Measurements from ENCODE around the gene PSMA5.
"Not testable (repeated sequence)": the region's sequence is repeated elsewhere in the genome, so short reads cannot be mapped to it uniquely, and the experiment has no call there.

PSMA5 gene

DNA sequence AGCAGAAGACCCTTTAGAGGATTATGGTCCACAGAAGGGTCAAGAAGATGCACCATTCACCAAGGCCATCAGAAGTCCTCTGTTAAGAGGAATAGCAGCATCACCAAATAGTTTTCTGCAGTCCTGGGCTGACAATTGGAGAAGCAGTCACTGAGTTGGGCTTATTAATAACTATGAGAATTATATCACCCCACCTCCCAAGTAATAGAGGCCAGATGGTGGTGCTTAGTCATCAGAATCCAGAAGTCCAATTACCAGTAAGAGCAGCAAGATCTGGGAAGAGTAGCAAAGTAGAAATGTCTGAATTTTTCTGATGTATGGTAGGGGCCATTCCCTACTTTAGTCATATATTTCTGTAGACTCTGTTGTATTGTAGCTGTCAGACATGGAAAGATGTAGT is 6.1 kb upstream of the PSMA5 start:
- DNase-seq (ENCODE audit: low read depth), result no peak

- DNase-seq (ENCODE audit: low read depth), result no peak
Observed at GRCh38 chr1:109427171-109427467, 871 bp upstream of the PSMA5 start.

DNA sequence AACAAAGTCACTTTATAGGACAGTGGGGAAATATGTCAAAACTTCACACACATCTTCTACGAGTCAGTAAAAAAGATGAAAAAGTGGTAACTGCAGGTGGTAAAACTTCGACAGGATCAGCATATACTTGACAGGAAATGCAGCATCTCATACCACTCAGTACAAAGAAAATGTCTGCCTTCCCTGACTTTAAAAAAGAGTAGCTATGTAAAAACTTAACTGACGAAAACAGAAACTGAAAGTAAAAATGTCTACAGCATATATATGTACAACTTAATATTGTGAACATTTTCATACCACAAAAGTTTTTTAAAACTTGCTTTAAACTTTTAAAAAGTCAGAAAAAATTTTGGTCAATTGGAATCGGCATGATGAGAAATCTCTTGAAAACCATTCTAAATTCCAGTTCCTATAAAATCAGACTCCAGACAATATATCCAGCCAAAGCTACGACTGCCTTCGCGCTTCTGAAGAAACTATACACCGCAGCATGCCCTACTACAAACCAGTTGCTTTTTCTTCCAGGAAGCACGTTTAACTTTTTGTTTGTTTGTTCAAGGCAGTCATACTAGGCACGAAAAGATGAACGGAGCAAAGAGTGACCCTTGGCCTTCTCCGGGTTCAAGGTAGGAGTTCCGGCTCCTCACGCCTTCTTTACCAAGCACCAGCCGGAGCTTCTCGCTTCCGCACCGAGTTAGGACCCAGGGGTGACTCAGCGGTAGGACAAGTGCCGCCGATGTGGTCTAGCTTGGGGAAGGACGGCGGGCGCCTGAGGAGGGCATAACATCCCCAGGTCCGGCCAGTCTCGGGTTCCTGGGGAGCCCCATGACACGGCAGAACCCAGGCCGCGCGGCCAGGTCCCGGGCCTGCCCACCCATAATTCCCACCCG is 612 bp downstream of the PSMA5 start:
- peak; percentile 56 for DNase-seq (ENCODE audit: low read depth)

GRCh38 chr1:109423498-109423897 is 2.8 kb downstream of the PSMA5 start:
- no peak for DNase-seq (ENCODE audit: low read depth)

GRCh38 chr1:109412551-109412950 is 13.7 kb downstream of the PSMA5 start:
- no peak for DNase-seq (ENCODE audit: low read depth)

- DNase-seq (ENCODE audit: low read depth), result no peak
Observed at GRCh38 chr1:109404838-109405237, 21.4 kb downstream of the PSMA5 start.

- DNase-seq (ENCODE audit: low read depth), result no peak
Observed at GRCh38 chr1:109402025-109402424, 24.2 kb downstream of the PSMA5 start.

GRCh38 chr1:109400035-109400655 is 26.1 kb downstream of the PSMA5 start:
- no peak for DNase-seq (ENCODE audit: low read depth)

DNA sequence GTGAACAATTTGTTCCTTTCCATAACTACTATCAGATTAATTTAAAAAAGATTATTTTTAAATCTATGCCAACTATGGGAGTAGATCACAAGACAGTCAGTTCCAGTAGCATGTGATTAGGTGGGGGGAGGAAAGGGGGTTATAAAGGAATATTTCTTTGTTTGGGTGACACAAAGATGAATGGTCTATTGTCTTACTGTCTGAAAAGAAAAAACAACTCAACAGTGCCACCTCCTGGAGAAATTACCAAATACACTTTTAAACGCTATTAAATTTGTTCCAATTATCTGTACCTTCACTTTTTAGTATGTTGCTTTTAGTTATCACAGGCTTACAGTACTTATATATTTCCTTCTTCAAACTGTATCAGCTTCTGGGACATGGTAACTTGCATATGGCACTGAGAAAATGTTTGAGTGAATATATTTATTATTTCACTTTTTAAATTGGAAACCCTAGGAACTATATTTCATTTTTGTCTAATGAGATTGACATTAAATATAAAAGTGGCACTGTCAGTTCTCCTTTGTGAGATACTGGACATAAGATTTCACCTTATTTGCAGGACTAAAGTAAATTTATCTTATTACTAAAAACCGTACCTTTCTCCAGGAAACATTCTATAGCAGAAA is 26.8 kb downstream of the PSMA5 start:
- no peak for DNase-seq (ENCODE audit: low read depth)

- no peak for DNase-seq (ENCODE audit: low read depth)
Observed at GRCh38 chr1:109398343-109399225, 27.7 kb downstream of the PSMA5 start.

DNA sequence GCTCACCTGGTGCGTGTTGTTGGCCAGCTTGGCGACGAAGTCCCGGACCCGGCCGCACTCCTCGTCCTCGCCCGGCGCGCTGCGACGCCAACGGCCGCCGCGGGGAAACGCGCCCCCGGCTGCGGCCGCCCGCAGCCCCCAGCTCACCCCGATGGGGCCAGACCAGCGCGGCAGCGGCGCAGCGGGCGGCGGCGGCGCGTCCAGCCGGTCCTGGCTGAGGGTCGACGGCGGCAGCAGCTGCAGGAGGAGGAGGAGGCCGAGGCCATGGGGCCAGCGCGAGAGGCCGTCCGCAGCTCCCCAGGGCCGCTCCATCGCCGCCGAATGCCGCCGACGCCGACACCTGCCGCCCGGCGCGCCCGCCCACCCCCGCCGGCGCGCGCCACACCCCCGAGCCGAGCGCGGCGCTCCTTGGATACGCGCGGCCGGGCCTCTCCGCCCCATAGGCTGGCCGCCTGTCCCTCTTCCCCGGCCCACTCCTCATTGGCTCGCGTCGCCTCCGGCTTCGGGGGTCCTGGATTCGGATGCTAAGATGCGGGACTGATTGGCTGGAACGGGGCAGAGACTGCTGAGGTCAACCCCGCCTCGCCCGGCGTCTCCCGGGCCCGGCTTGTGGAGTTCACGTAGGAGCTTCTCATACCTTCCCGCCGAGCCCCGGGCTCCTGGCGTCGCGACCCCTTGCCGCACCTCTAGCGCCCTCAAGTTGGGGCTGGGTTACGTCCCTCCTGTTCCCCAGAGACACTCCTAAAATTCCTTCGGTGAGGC is 28.5 kb downstream of the PSMA5 start, which contains the start of gene SORT1:
SORT1 (minus strand) TSS at position 338 of the 762 bp plus-strand sequence; CDS start at position 312, 26 bp downstream.
- DNase-seq (ENCODE audit: low read depth), result no peak

DNA sequence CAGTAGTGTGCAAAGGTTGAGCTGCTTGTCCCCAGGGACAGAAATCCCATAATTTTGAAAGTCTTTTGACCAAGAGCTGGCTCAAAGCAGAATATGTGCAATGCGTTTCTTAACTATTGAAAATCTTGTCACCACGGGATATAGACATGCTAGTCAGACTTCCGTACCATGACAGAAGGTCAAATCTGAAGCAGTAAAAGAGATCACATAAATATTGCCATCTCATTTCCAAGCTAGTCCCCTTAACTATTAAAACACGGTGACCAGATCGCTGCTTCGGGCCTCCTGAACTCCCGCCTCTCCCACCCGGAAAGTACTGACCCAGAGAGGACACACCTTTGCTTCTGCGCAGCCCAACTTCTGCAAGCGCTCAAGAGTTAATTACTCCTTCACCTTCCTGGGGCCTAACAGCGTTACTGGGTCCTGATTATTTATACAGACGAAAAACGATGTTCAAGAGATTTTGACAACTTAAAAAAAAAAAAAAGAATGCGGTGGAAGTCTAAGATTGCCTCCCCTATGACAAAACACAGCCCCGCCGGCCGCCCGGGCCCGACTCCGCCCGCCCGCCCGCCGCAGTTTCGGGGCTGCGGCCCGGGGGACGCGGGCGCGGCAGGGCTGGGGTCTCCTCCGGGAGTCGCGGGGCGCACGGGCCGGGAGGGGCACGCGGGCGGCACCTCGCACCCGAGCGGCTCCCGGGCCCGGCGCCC is 29.2 kb downstream of the PSMA5 start:
- no peak for DNase-seq (ENCODE audit: low read depth)

DNA sequence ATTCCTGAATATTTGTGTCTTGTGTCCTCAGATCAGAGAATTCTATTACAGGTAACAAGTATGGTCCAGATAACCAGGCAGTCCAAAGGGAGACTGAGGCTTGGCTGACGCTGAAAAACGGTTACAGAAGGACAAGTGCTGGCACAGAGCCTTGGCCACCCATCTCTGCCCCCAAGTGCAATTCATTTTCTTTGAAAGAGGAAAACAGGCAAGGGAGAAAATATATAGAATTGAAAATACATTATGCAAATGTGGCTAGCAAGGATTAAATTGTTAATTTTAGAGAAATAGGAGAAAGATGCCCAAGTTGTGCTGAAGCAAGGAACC is 29.8 kb downstream of the PSMA5 start:
- DNase-seq (ENCODE audit: low read depth), result no peak

GRCh38 chr1:109395602-109396512 is 30.4 kb downstream of the PSMA5 start:
- no peak for DNase-seq (ENCODE audit: low read depth)

- DNase-seq (ENCODE audit: low read depth), result not testable (repeated sequence)
Observed at GRCh38 chr1:109395282-109395599, 31.0 kb downstream of the PSMA5 start.

DNA sequence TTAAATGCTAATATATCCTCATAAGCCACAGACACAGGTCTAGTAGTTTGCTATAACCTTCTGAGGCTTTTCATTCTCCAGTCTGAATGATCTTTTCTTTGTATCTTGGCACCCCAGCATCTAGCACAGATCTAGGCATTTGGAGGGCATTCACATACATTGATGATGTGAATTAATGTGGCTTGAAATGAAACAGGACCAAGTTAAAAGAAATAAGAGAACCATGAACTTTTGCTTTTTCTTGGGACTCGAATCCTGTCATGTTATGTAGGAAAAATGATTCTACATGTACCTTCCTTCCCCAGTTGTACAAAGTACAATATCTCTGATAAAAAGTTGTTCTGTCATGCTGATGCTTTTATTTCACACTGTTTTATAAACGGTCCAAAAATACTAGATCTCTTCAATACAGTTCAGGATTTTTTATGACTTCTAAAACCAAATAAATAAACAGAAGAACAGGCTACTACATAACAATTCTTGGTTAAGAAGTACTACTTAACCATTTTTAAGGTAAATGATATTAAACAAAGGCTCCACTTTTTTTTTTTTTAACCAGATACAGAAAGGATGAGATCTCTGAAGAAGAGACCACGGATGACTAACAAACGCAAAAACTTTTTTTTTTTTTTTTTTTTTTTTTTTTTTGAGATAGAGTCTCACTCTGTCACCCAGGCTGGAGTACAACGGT is 31.5 kb downstream of the PSMA5 start:
- no peak for DNase-seq (ENCODE audit: low read depth)

DNA sequence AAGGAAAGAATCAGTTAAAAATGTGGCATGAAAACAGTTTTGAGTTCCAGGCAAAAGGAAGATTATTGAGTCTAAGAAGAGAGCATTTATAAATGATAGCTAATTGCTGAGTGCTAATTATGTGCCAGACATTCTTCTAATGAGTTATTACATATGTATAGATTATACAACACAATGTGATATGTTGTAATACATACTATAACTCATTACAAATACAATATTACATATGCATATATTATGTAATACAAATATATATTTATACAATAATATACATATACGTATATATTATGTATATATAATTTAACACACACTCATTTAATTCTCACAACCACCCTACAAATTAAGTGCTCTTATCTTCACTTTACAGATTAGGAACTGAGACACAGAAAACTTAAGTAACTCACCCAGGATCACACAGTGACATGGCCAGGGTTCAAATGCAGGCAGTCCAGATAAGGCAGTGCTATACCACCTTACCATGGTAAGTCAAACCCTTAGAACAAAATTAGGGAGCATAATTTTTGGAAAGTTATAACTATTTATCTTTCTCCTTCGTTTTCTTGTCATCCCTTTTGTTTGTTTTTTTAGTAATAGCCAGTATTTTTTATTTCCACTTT is 32.5 kb downstream of the PSMA5 start:
- no peak for DNase-seq (ENCODE audit: low read depth)

DNA sequence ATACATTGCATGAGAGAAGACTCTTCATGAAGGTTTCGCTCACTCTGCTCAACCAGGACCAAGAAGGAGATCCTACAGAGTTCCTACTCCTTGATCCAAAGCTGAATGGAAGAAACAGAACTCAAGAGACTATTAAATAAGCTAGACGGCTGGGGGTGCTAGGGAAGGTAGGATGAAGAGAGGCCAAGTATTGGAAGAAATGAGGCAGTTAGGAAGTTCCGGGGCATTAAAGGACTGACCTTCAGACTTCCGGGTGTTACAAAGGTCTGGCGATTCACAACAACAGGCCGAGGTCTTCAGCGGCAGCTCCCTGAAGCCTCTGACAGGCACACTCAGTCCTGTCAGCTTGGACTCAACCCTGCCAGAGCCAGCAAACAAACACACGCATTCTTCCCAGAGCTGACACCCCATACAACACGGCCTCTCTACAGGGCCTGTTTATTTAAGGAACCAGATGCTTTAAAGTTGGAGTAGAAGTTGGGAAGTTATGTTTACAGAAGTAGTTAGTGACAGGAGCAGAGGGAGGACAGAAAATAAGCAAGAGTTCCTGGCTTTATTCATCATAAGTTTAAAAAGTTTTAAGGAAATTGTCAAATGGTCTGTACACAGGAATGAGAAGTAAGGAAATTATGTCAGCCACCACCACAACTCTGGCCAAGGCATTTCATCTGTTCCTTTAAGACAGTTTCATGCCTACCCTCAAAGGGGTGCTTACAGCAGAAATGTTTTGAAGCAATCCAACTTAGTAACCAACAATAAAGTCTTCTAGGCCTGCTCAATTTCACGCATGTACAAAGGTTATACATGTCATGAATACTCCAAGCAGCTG is 33.2 kb downstream of the PSMA5 start:
- no peak for DNase-seq (ENCODE audit: low read depth)

Data from CMK (cell line).